ENCODE data around the gene ZNF93.

GRCh38 chr19:19900139-19900728, 512 bp upstream of the ZNF93 start:
- TF ChIP-seq CTCF (IDR thresholded peaks at IDR 0.05), result no peak
- no peak for TF ChIP-seq POLR2AphosphoS5 (IDR thresholded peaks at IDR 0.05)
- TF ChIP-seq POLR2A (IDR thresholded peaks at IDR 0.05), result no peak

All from suprapubic skin (tissue), 4 donors.